Dedifferentiated amniotic fluid mesenchymal stem cell (primary cell): ENCODE measurements around the gene RPLP2.
A peak's percentile ranks its signal among the peaks of the same experiment; 100 is the strongest.

Experiments
- DNase-seq: peaks from one replicate; pipeline ENCODE4 v3.0.0-alpha.2; 2016; ENCODE audit errors: extremely low spot score

The RPLP2 gene

DNA sequence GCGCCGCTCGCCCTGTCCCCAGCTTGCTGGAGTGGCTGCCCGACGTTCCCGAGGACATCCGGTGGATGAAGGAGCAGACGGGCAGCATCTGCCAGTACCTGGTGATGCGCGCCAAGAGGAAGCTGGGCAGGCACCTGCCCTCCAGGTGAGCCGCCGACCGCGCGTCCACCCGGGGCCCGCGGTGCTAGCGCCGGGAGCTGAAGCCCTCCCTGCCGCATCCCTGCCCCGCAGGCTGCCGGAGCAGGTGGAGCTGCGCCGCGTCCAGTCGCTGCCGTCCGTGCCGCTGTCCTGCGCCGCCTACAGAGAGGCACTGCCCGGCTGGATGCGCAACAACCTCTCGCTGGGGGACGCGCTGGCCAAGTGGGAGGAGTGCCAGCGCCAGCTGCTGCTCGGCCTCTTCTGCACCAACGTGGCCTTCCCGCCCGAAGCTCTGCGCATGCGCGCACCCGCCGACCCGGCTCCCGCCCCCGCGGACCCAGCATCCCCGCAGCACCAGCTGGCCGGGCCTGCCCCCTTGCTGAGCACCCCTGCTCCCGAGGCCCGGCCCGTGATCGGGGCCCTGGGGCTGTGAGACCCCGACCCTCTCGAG, 14.6 kb downstream of the RPLP2 start:
- DNase-seq = no peak

DNA sequence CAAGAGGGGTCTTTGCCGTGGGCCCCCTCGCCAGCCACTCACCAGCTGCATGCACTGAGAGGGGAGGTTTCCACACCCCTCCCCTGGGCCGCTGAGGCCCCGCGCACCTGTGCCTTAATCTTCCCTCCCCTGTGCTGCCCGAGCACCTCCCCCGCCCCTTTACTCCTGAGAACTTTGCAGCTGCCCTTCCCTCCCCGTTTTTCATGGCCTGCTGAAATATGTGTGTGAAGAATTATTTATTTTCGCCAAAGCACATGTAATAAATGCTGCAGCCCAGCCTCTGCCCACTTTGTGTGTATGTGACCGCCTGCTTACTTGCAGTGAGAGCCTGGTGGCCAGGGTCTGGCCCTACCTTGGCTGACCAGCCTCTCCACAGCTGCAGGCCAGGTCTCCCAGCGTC, 15.2 kb downstream of the RPLP2 start:
- no peak for DNase-seq

DNA sequence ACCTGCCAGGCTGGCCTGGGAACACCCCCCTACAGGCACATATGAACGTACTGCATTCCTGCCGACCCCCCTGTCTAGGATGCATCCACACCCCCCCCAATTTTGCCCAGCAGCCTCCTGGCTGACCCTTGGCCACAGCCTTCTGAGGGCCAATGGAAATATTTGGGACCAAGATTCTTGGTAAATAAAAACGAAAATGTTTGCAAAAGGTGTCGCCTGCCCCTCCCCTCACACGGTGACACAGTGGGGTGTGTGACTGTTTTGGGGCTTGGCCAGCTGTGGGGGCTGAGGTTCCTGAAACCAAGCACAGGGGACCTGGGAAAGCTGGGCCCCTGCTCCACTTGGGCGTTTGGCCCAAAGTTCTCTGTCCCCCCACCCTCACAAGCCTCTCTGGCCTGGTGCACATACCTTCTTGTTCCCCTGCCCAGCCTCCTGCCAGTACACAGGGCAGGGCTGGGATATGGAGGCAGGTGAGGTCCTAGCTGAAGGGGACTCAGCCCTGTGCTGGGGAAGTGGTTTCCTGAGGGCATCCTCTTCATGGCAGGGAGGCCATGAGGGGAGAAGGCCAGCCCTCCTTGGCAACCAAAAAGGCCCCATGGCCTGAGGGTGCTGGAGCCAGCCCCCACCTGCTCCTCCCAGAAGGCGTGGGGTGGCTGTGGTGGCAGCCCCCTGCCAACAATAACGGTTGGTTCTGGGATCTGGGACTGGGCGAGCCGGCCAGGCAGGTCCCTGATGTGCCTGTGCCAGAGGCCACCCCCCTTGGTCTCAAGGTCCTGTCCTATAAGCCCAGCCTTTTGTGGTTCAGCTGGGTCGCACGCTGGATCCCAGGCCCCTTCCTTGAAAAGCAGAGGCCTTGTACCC, 15.8 kb downstream of the RPLP2 start:
- DNase-seq = no peak

DNA sequence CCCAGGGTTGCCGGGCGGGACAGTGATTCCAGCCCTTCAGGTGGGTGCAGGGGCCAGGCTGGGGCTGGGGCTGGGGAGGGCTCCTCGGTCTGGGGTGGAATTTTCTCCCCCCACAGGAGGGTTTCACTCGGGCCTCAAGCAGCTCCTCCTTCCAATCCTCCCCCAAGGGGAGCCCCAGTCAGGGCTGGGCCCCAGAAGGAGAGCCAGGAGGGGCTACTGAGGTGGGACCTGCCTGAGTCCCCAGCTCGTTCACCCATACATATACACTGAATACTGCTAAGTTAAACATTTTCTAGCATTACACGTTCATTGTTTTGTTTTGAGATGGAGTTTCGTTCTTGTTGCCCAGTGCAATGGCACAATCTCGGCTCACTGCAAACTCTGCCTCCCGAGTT, 16.5 kb downstream of the RPLP2 start:
- DNase-seq = no peak

DNA sequence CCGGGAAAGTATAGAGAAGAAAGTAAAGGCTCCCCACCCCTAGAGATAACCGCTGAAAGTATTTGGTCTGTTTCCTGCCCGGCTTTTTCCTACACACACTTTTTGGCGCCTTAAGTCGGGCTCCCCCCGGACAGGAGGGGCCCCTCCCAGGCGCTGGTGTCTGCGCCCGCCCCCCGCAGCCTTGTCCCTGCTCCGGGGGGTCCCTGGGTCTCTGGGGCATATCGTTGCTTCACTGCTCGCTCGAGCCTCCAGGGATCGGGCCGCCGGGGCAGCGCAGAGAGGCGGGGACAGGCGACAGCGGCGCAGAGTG, 17.0 kb downstream of the RPLP2 start:
- no peak for DNase-seq

DNA sequence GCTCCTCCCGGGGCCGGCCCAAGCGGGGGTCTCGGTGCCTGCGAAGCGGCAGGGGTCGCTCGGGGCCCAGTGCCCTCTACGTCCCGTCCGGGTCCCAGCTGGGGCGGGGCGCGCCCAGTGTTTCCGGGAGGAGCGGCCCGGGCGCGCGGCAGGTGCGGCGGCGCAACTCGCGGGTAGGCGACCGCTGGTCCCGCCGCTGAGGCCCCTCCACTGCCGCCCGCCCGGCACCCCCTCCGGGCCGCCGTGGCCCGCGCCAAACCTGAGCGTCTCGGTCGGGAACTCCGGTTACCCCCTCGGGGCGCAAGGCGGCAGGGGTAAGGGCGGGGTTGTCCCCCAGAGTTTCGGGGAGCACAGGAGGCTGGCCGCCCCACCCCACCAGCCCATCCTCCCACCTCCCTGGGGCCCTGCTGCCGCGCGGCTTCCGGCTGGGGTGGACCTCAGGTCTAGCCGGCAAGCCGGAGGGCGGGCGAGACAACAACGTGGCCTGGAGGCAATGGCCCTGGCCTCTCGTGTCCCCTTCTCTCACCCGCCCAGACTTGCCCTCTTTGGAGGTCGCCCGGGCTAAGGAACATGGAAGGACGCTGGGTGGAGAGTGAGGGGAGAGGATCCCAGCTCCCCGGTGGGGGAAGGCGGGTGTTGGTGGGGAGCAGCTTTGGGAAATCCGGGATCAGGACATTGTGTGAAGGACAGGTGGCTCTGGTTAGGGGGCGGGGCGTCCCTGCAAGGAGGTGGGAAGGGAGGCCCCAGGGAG, 17.6 kb downstream of the RPLP2 start:
- DNase-seq = no peak

DNA sequence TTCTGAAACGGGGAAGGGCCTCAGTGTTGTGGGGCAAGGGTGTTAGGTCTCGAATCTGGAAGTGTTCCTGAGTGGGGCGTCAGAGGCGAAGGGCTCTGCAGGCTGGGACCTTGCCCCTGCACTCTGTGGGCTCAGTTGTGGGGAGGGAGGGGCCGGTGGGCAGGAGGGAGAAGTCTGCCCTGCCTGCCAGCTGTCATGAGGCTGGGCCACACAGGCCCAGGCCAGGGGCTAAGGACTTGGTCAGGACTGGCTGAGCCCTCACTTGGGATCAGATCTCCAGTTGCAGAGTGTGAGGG, 18.1 kb downstream of the RPLP2 start, which contains the start of gene CRACR2B:
Gene CRACR2B, plus strand, starts transcription at position 23 of the 296 bp plus-strand sequence. CDS start 689 bp downstream, outside the sequence.
- DNase-seq = no peak

DNA sequence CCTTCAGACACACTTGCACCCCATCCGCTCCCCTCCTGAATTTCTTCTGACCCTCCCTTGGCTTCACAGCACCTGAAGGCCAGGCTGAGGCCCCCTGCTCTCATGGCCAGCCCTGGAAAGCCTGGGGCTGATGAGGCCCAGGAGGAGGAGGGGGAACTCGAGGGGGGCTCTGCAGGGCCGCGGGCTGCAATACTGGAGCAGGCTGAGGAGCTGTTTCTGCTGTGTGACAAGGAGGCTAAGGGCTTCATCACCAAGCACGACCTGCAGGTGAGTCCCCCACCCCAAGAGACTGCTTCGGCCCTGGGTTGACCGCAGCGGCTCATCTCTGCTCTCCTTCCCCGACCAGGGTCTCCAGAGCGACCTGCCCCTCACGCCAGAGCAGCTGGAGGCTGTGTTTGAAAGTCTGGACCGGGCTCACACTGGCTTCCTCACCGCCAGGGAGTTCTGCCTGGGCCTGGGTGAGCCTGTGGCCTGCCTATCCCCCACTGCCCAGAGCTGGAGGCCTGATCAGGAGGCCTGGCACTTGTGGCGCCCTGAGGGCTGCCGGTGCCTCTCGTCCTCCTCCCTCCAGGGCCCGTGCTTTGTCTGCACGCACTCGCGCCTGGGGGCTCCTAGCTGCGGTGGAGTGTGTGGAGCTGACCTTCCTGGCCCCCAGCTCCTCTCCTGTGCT, 18.9 kb downstream of the RPLP2 start:
- DNase-seq = no peak

DNA sequence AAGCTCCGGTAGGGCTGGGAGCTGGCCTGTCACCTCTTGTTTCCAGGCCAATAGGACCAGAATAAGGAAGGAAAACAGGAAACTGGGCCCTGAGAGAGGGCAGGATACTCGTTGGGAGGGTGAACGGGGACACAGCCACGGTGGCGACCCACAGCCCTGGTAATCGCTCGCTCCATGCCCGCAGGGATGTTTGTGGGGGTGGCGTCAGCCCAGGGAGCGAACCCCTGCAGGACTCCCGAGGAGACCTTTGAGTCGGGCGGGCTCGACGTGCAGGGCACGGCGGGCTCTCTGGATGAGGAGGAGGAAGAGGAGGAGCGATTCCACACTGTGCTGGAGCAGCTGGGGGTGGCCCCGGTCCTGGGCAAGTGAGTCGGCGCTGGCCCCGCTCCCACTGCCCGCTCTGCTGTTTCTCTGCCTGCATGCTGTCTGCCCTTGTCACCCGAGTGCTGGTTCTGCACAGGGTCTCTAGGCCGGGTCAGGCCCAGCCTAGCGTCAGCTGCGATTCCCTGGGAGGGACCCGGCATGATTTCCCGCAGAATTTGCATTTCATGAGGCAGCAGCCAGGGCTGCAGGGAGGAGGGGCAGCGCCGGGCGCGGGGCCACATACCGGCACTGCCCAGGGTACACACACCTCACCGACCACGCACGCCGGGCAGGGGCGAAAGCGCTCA, 19.5 kb downstream of the RPLP2 start:
- no peak for DNase-seq

DNA sequence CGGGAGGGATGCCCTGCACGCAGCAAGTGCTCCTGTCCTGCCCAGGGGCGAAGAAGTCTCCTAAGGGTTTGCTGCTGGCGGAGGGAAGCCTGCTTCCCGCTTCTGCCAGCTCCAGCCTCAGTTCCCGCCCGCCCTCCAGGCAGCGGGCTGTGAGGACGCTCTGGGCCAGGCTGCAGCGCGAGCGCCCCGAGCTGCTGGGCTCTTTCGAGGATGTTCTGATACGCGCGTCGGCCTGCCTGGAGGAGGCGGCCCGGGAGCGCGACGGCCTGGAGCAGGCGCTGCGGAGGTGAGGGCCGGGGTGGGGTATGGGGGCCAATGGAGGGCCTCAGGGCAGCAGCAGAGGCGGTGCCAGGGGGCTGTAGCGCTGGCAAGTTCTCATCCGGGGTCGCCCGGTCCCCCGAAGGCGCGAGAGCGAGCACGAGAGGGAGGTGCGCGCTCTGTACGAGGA, 20.1 kb downstream of the RPLP2 start:
- no peak for DNase-seq

DNA sequence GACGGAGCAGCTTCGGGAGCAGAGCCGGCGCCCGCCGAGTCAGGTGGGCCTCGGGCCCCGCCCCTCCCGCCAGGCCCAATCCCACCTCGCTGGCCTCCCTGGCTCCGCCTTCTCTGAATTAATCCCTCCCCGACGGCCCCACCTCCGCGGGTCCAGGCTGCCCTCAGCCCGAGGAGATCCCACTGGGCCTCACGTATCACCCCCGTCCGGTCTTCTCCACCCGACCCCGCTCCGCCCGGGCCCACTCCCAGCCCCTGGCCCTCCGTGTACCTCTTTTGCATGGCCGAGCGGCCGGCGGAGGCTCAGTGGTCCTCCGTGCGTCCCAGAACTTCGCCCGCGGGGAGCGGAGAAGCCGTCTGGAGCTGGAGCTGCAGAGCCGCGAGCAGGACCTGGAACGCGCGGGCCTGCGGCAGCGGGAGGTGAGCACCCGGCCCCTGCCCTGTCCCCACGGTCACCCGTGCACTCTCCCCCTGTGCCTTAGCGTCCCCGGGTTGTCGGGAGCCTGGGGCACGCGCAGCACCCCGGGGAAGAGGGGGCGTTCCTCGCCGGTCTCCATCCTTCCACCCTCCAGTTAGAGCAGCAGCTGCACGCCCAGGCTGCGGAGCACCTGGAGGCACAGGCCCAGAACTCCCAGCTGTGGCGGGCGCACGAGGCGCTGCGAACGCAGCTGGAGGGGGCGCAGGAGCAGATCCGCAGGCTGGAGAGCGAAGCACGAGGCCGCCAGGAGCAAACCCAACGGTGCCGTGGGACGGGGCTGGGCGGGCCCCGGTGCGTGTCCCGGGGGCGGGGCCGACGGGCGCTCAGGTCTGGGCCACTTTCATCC, 20.7 kb downstream of the RPLP2 start:
- no peak for DNase-seq

DNA sequence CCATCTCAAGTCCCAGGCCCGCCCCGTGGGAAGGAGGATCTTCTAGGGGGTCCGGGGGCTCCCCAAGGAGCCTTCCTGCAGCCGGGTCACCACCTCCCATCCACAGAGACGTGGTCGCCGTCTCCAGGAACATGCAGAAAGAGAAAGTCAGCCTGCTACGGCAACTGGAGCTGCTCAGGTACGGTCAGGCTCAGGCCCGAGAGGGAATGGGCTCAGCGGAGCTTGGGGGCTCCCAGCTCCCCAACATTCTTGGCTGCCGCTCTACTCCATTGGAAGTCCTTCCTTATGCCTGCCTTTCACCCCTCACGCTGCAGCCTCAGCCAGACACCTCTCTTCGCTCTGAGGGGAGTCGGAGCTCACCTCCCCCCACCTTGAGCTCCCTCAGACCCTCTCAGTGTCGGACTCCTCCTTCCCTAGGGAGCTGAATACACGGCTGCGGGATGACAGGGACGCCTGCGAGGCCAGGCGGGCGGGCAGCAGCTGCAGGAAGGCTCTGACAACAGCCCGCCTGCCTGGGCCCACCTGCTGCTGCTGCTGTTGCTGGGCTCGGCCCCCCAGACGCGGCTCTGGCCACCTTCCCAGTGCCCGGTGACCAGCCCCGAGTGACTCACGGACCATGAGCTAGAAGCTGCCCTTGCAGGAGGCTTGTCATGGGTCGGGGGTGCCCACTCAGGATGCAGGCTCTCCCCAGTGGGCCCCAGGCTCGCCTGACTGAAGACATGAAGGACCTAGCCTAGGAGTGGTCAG, 21.5 kb downstream of the RPLP2 start:
- no peak for DNase-seq

DNA sequence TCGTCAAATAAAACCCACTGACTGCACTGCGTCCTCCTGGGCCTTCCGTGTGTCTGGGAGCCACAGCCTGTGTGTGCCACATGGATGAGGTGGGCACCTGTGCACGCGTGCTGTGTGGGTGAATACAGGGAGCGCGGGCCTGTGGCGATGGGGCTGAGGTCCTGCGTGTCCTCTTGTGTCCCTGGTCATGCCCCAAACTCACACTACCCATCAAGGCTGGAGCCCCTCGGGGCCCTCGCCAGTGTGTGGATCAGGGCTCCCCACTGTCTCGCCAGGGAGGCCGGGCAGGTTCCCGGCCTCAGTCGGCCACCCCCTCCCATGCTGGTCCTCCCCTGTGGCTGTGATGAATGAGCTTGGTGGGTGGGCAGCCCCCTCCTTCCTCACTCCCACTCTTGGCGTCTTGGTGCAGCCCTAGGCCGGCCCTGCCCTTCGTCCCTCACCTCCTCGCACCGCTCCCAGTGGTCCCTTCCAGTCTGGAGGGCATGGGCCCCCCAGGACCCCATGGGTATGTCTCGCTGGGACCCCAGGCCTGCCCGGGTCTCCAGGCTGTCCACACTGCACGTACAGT, 22.3 kb downstream of the RPLP2 start:
- DNase-seq = no peak

DNA sequence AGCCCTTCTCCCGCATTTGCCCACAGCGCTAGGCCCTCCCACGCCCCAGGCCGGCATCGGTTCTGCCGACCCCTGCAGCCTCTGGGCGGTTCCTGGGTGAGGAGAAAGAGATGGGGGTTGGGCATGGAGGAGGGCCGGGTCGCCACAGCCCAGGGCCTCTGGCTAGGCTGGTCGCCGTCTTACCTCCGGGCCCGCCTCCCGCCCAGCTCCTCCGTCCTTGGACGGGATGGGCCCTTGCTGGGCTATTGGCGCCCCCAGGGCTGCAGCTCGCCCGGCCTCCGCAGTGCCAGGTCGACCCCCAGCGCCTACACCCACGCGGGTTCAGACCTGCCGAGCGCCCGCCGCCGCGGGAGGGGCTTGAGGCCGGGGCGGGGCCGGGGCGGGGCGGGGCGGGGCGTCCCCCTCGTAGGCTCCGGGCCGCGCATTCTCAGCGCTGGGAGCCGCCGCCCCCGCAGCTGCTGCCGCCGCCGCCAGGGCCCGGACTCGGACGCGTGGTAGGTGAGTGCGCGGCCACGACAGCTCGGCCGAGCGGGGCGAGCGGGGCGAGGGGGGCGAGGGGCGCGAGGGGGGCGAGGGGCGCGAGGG, 22.9 kb downstream of the RPLP2 start, which contains the start of gene CD151:
Gene CD151, plus strand, starts transcription at position 424 of the 585 bp plus-strand sequence. CDS start 3,118 bp downstream, outside the sequence.
- DNase-seq = no peak

DNA sequence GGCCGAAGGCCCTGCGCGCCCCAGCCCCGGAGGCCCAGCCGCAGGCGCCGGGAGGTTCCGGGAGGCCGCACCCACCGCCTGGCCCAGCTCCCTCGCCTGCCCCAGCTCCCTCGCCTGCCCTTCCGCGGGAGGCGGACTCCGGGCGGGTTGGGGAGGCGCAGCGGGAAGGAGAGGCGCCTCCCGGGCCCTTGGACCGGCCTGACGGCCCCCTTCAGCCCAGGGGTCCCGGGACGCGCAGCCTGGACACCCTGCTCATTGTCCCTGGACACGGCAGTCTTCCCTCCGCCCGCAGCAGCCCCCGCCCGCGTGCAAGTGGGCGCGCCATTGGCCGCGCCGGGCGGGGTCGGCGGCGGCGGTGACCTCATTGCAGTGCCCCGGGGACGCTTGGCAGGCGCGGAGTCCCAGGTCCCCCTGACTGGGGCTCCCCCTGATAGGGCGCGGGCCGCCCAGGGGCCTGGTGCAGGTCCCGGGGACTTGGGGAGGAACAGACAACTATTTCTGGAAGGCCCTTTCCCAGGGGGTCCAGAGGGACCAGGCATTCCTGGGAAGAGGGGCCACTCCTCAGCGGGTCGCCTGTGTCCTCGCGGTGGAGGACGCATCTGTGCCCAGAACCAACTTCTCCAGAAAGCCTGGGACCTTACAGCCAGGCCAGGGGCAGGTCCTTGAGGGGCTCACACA, 23.5 kb downstream of the RPLP2 start:
- no peak for DNase-seq

DNA sequence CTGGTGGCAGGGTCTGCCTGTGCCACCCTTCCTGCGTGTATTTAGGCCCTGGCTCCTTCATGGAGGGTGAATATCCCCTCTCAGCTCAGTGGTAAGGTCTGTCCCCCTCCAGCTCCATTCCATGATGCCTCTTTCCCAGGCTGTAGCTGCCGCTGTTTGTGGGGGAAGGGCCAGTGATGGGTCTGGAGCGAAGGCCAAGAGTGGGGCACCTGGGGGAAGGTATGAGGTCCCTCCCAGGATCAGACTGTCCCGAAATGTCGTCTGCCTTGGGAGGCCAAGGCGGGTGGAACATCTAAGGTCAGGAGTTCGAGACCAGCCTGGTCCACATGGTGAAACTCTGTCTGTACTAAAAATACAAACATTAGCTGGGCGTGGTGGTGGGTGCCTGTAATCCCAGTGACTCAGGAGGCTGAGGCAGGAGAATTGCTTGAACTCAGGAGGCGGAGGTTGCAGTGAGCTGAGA, 24.1 kb downstream of the RPLP2 start:
- no peak for DNase-seq

DNA sequence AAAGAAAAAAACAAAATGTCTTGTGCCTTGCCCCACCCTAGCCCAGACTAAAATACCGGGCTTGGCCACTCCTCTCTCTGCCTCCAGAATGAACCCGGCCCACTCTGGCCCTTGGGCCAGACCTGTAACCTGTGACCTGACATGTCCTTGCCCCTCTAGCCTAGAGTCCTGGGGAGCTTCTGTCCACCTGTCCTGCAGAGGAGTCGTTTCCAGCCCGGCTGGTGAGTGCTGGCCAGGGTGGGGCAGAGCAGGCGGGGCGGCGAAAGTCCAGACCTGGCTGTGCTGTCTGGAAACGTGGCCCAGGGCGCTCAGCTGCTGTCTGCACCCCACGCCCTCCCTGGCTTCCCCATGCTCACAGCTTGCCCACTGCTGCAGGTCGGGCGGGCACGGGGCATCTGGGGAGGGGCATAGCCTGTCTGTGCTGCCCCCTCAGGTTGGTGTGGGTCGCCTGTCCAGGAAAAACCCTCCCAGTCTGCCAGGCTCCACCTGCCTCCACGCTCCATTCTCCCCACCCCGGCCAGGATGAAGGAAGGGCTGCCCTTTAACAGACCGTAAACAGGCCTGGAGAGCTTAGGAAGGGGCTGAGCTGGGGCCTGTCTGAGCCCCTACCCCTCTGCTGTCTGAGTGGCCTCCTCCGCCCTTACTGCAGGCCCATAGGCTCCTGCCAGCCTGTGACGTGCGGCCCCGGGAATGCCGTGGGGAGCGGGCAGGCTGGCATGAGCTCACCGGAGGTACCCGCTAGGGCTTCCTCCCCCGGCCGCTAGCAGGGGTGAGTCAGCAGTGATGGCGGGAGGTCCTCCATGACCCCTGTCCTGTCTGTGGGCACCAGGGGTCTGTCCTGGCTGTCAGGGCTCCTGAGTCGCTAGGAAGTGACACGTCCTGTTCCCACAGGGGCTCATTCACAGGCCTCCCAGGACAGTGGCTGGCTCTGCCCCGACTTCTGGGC, 24.9 kb downstream of the RPLP2 start:
- DNase-seq = peak; percentile 82

DNA sequence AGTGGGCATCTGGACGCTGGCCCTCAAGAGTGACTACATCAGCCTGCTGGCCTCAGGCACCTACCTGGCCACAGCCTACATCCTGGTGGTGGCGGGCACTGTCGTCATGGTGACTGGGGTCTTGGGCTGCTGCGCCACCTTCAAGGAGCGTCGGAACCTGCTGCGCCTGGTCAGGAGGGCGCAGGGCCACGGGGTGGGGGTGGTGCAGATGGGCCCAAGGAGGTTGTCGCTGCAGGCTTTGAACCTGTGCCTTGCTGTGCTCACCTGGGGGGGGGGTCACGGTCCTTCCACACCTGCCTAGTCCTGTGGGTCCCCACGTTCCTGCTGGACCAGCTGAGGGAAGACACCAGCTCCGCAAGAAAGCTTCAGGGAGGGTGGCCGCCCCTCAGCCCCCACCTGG, 26.5 kb downstream of the RPLP2 start:
- DNase-seq = no peak
